Measurements from ENCODE around the gene SLC12A9. TPM values are rescaled to one million over a fixed set of nuclear protein-coding genes. Genes with fewer than 3 reads are reported as not detected.
A peak's percentile ranks its signal among the peaks of the same experiment; 100 is the strongest.

SLC12A9 gene
- total and polyA plus RNA-seq, 2 donors = 7.5 to 48.0 TPM

DNA sequence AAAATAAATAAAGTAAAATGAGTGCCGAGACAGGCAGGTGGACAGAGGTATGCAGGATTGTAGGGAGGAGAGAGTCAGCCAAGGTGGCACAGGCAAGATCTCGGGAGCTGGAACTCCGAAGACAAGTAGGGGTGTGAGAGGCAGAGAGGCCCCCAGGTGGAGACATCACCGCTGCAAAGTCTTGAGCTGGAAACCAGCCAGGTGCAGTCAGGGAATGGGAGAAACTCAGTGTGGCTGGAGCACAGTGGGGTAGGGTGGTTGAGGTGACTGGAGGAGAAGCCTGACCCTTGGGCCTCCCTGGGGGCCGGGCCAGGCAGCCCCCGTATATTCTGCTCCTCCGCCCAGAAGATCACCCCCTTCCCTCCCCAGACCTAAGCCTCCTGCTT lies 29.4 kb upstream of the SLC12A9 start:
- DNase-seq (ENCODE audit: low read depth in 6 of 9, low spot score in 9 of 9) = no peak
- peaks cover 0 to 4% of the 10 kb centered on the region in 2 donors for H3K9me3 ChIP-seq (ENCODE audit: control insufficient read depth in 2 of 2, insufficient read depth in 1 of 2, low read length in 1 of 2)
- WGBS = 90% methylated on average over 7 of the region's 7 CpGs
- H3K36me3 ChIP-seq (ENCODE audit: control insufficient read depth in 2 of 2, insufficient read depth in 2 of 2, low read length in 1 of 2) = no peaks in the 10 kb centered on the region
- H3K4me3 ChIP-seq (ENCODE audit: low read length in 2 of 2) = no peak overlapping the region
- H3K27me3 ChIP-seq (ENCODE audit: control insufficient read depth in 2 of 2, insufficient read depth in 1 of 2, low read length in 1 of 2) = peaks cover 38 to 48% of the 10 kb centered on the region in 2 donors
- peaks cover 0 to 17% of the 10 kb centered on the region in 2 donors for H3K4me1 ChIP-seq (ENCODE audit: control insufficient read depth in 2 of 2, insufficient read depth in 2 of 2, low read length in 2 of 2)
- H3K27ac ChIP-seq (ENCODE audit: low read depth in 1 of 2, low read length in 1 of 2) = no peak overlapping the region

DNA sequence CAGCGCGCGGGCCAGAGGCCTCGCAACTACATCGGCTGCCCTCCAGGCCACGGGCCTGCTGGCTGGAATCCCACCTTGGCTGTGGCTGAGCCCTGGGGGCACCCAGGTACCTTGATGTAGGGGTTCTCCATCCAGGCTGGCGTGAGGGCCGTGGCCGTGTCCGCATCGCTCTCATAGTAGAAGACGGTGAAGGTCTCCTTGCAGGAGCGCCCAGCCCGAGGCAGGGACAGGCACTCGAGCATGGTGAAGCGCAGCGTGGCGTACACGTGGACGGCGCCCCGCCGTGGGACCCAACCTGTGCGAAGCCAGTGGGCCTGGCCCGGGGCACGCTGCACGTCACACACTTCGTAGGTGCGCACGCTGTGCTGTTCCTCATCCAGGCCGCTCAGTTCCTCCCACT lies 29.0 kb upstream of the SLC12A9 start:
- Histone ChIP-seq H3K27ac (ENCODE audit: low read depth in 1 of 2, low read length in 1 of 2) (no peak overlapping the region), H3K4me3 (ENCODE audit: low read length in 2 of 2) (no peak overlapping the region), H3K9me3 (ENCODE audit: control insufficient read depth in 2 of 2, insufficient read depth in 1 of 2, low read length in 1 of 2) (peaks cover 0 to 5% of the 10 kb centered on the region in 2 donors), H3K36me3 (ENCODE audit: control insufficient read depth in 2 of 2, insufficient read depth in 2 of 2, low read length in 1 of 2) (no peaks in the 10 kb centered on the region), H3K27me3 (ENCODE audit: control insufficient read depth in 2 of 2, insufficient read depth in 1 of 2, low read length in 1 of 2) (peaks cover 42 to 52% of the 10 kb centered on the region in 2 donors), H3K4me1 (ENCODE audit: control insufficient read depth in 2 of 2, insufficient read depth in 2 of 2, low read length in 2 of 2) (peaks cover 0 to 19% of the 10 kb centered on the region in 2 donors)
- 98% methylated on average over 31 of the region's 31 CpGs for WGBS
- no peak for DNase-seq (ENCODE audit: low read depth in 6 of 9, low spot score in 9 of 9)

DNA sequence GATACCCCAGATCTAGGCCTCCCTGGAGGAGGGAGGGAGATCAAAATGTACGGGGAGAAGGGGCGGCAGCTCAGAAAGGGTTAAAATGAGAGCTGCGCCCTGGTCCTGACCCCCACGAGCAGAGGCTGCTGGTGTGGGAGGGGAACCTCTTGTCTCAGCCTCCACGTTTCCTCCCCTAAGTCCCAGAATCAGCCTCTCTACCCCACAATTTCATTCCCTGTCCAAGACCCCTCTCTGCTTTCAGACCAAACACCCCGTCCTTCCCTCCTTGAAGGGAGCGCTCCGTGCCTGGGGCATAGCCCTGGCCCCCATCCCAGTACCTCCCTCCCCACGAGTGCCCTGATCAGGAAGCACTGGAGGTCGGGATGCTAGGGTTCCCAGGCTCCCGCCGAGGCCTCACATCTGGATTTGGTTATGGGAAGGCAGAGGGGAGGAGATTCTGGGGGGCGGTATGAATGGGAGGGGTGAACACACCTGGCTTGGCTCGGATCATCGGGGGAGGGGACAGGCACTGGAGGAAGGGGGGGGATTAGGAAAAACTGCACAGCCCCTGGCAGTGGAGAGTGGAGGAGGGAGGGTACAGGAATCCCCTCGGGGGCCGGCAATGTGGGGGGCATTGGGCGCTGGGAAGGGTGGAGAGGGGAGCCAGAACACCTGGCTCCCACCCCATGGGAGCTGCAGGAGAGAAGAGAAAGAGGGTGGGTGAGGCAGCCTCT lies 27.9 kb upstream of the SLC12A9 start:
- Histone ChIP-seq H3K36me3 (ENCODE audit: control insufficient read depth in 2 of 2, insufficient read depth in 2 of 2, low read length in 1 of 2) (no peaks in the 10 kb centered on the region), H3K27me3 (ENCODE audit: control insufficient read depth in 2 of 2, insufficient read depth in 1 of 2, low read length in 1 of 2) (peaks cover 52 to 63% of the 10 kb centered on the region in 2 donors), H3K4me3 (ENCODE audit: low read length in 2 of 2) (peak overlapping the region in 1 of 2 donors; percentile 3), H3K4me1 (ENCODE audit: control insufficient read depth in 2 of 2, insufficient read depth in 2 of 2, low read length in 2 of 2) (peaks cover 0 to 22% of the 10 kb centered on the region in 2 donors), H3K9me3 (ENCODE audit: control insufficient read depth in 2 of 2, insufficient read depth in 1 of 2, low read length in 1 of 2) (peaks cover 0 to 5% of the 10 kb centered on the region in 2 donors), H3K27ac (ENCODE audit: low read depth in 1 of 2, low read length in 1 of 2) (no peak overlapping the region)
- DNase-seq (ENCODE audit: low read depth in 6 of 9, low spot score in 9 of 9) = no peak
- 92% methylated on average over 18 of the region's 18 CpGs for WGBS

DNA sequence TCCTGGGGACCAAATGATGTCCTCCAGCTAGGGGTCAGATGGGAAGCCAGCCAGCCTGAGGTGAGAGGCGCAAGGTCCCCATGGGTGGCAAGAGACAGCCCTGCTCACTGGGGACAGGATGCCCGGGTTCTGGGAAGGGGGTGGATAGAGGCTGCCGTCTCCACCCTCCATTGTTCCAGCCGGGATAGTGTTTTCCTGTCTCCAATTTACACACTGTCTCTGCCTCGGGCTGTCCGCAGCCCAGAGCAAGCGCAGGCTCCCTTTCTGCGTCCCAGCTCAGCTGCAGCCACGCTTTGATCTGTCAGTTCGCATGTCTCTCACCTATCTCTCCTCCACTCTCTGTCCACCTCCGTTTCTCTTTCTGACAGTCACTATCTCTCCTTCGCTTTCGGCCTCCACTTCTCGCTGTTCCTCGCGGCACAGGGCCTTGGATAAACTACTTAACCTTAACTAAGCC lies 27.3 kb upstream of the SLC12A9 start:
- Histone ChIP-seq H3K36me3 (ENCODE audit: control insufficient read depth in 2 of 2, insufficient read depth in 2 of 2, low read length in 1 of 2) (no peaks in the 10 kb centered on the region), H3K4me3 (ENCODE audit: low read length in 2 of 2) (peak overlapping the region in 1 of 2 donors; percentile 3), H3K27me3 (ENCODE audit: control insufficient read depth in 2 of 2, insufficient read depth in 1 of 2, low read length in 1 of 2) (peaks cover 52 to 67% of the 10 kb centered on the region in 2 donors), H3K27ac (ENCODE audit: low read depth in 1 of 2, low read length in 1 of 2) (no peak overlapping the region), H3K4me1 (ENCODE audit: control insufficient read depth in 2 of 2, insufficient read depth in 2 of 2, low read length in 2 of 2) (peaks cover 0 to 22% of the 10 kb centered on the region in 2 donors), H3K9me3 (ENCODE audit: control insufficient read depth in 2 of 2, insufficient read depth in 1 of 2, low read length in 1 of 2) (peaks cover 0 to 5% of the 10 kb centered on the region in 2 donors)
- WGBS = 90% methylated on average over 16 of the region's 16 CpGs
- DNase-seq (ENCODE audit: low read depth in 6 of 9, low spot score in 9 of 9) = no peak

DNA sequence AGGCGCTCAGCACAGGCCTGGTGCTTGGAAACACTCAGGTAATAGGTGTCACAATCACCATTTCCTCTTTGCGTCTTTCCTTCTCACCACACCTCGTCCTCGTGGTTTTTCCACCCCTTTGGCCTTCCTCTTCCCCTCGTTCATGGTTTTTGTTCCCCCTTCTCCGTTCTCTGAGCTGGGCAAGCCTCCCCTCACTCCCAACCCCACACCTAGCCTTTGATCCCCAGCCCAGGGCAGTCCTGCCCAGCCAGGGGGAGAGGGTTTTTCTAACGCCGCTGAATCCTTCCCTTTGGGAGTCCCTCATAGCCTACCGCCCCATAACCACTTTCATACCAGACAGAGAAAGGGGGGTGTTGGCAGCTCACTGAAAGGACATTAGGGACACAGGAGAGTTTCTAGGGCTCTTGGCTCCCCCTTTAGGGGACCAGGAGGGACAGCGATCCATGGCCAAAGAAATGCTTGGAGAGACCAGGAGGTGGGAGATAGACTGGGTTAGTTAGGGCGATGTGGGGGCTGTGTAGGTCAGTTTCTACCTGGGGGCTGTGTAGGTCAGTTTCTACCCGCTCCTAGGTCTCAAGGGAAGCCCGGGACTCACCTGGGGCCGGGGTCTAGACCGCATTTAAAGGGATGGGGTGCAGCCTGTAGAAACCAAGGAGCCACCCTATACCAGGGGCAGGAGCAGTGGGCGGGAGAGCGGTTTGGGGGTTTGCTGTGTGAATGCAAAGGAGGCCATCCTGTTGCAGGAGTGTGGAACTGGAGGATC lies 26.6 kb upstream of the SLC12A9 start:
- Histone ChIP-seq H3K27ac (ENCODE audit: low read depth in 1 of 2, low read length in 1 of 2) (peak overlapping the region in 1 of 2 donors; percentile 43), H3K4me1 (ENCODE audit: control insufficient read depth in 2 of 2, insufficient read depth in 2 of 2, low read length in 2 of 2) (peaks cover 0 to 22% of the 10 kb centered on the region in 2 donors), H3K27me3 (ENCODE audit: control insufficient read depth in 2 of 2, insufficient read depth in 1 of 2, low read length in 1 of 2) (peaks cover 52 to 70% of the 10 kb centered on the region in 2 donors), H3K9me3 (ENCODE audit: control insufficient read depth in 2 of 2, insufficient read depth in 1 of 2, low read length in 1 of 2) (peaks cover 0 to 5% of the 10 kb centered on the region in 2 donors), H3K36me3 (ENCODE audit: control insufficient read depth in 2 of 2, insufficient read depth in 2 of 2, low read length in 1 of 2) (no peaks in the 10 kb centered on the region), H3K4me3 (ENCODE audit: low read length in 2 of 2) (peak overlapping the region in 1 of 2 donors; percentile 32)
- no peak for DNase-seq (ENCODE audit: low read depth in 6 of 9, low spot score in 9 of 9)
- WGBS = 32% methylated on average over 17 of the region's 17 CpGs

DNA sequence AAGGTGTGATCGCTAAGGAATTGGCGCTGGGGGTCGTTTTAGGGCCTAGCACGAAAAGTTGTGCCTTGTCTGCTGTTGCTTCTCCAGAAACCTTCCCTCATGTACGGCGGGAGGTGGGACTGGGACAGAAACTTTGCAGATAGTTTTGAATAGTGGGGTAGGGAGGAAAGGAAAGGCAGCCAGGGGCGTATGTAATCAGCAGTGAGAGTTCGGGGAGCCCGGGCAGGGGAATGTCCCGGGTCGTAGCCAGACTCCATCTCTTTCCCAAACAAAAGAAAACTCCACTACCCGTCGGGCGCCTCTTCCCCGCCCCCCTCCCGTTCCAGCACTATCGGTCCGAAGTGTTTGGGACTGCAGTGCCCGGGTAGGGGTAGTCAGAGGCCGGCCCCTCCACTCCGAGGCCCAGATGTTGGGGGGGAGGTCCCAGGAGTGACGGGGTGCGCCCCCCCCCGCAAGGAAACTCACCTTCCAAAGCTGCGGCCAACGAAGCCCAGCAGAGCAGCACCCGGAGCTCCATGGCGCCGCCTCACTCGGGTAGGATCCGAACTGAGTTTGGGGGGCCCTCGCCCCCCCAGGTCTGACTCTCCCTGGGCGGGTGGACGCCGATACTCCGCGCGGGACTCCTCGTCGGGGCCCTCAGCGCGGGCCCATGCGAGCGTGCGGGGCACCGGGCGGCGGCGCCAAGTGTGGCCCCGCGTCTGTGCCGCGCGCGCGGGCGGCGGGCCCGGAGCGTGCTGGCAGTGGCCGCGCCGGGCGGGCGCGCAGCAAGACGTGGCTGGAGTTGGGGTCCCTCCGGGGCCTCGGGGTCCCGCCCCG lies 25.8 kb upstream of the SLC12A9 start:
- peak overlapping the region; percentile 32 to 46 for H3K4me3 ChIP-seq (ENCODE audit: low read length in 2 of 2)
- WGBS = 3% methylated on average over 71 of the region's 71 CpGs
- peak overlapping the region in 1 of 2 donors; percentile 3 for H3K27ac ChIP-seq (ENCODE audit: low read depth in 1 of 2, low read length in 1 of 2)
- peaks cover 0 to 5% of the 10 kb centered on the region in 2 donors for H3K9me3 ChIP-seq (ENCODE audit: control insufficient read depth in 2 of 2, insufficient read depth in 1 of 2, low read length in 1 of 2)
- no peaks in the 10 kb centered on the region for H3K36me3 ChIP-seq (ENCODE audit: control insufficient read depth in 2 of 2, insufficient read depth in 2 of 2, low read length in 1 of 2)
- H3K4me1 ChIP-seq (ENCODE audit: control insufficient read depth in 2 of 2, insufficient read depth in 2 of 2, low read length in 2 of 2) = peaks cover 0 to 22% of the 10 kb centered on the region in 2 donors
- DNase-seq (ENCODE audit: low read depth in 6 of 9, low spot score in 9 of 9) = no peak
- H3K27me3 ChIP-seq (ENCODE audit: control insufficient read depth in 2 of 2, insufficient read depth in 1 of 2, low read length in 1 of 2) = peaks cover 52 to 71% of the 10 kb centered on the region in 2 donors

DNA sequence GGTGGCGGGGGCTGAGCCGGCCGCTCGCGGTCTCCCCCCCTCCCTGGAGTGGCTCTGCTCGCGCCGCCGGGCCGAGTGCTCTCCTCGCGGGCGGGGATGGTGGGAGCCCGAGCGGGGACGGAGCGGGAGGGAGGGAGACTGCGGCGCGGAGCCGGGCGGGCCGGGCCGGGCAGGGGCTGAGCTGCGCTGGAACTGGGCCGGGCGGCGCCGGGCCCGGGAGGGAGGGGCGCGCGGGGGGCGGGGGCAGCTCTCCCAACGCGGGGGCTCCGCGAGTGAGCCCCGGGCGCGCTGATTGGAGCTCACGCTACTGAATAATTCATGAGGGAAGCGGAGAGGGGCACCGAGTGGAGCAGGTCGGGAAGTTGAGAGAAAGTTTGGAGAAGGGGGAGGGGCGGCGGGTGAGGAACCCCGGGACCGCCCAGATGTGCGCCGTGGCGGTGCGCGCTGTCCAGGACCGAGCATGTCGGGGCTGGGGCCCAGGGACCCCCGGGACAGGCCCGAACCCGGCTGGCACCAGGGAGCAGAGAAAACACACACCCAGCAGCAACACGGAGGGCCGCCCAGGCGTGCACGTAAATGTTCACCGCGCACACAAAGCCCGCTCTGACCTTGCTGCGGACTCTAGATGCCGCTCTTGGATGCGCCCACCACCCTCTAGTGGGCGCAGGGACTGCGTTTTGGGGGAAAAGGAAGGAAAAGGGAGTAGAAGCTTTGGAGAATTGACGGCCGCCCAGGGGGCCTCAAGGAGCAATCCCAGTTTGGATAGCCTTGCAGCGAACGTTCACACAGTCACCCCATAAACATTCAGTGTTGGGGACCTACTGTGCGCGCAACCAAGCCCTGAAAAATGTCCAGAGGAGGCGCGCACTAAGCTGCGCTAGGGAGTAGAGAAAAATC lies 24.9 kb upstream of the SLC12A9 start, which contains the start of gene EPHB4:
TSS of gene EPHB4 (minus strand) at position 194 of the 897 bp plus-strand sequence. CDS start 493 bp downstream, outside the sequence.
- WGBS = under 1% methylated on average over 80 of the region's 80 CpGs
- peaks cover 0 to 22% of the 10 kb centered on the region in 2 donors for H3K4me1 ChIP-seq (ENCODE audit: control insufficient read depth in 2 of 2, insufficient read depth in 2 of 2, low read length in 2 of 2)
- H3K9me3 ChIP-seq (ENCODE audit: control insufficient read depth in 2 of 2, insufficient read depth in 1 of 2, low read length in 1 of 2) = peaks cover 0 to 5% of the 10 kb centered on the region in 2 donors
- peaks cover 52 to 71% of the 10 kb centered on the region in 2 donors for H3K27me3 ChIP-seq (ENCODE audit: control insufficient read depth in 2 of 2, insufficient read depth in 1 of 2, low read length in 1 of 2)
- H3K27ac ChIP-seq (ENCODE audit: low read depth in 1 of 2, low read length in 1 of 2) = peak within 1 kb of the TSS in 1 of 2 donors; percentile 3
- peak in 1 of 9 donors; percentile 30 for DNase-seq (ENCODE audit: low read depth in 6 of 9, low spot score in 9 of 9)
- no peaks in the 10 kb centered on the region for H3K36me3 ChIP-seq (ENCODE audit: control insufficient read depth in 2 of 2, insufficient read depth in 2 of 2, low read length in 1 of 2)
- peak within 1 kb of the TSS; percentile 34 to 46 for H3K4me3 ChIP-seq (ENCODE audit: low read length in 2 of 2)

- H3K4me1 ChIP-seq (ENCODE audit: control insufficient read depth in 2 of 2, insufficient read depth in 2 of 2, low read length in 2 of 2) = peaks cover 0 to 22% of the 10 kb centered on the region in 2 donors
- H3K27me3 ChIP-seq (ENCODE audit: control insufficient read depth in 2 of 2, insufficient read depth in 1 of 2, low read length in 1 of 2) = peaks cover 50 to 61% of the 10 kb centered on the region in 2 donors
- 65% methylated on average over 20 of the region's 20 CpGs for WGBS
- no peak for DNase-seq (ENCODE audit: low read depth in 6 of 9, low spot score in 9 of 9)
- H3K36me3 ChIP-seq (ENCODE audit: control insufficient read depth in 2 of 2, insufficient read depth in 2 of 2, low read length in 1 of 2) = no peaks in the 10 kb centered on the region
- H3K4me3 ChIP-seq (ENCODE audit: low read length in 2 of 2) = no peak overlapping the region
- H3K9me3 ChIP-seq (ENCODE audit: control insufficient read depth in 2 of 2, insufficient read depth in 1 of 2, low read length in 1 of 2) = peaks cover 0 to 5% of the 10 kb centered on the region in 2 donors
- H3K27ac ChIP-seq (ENCODE audit: low read depth in 1 of 2, low read length in 1 of 2) = no peak overlapping the region
These were observed 23.3 kb upstream of the SLC12A9 start for GRCh38 chr7:100829150-100829716.

All from thymus (tissue), 11 donors.